Caco-2 (cell line): ENCODE results near the gene ABCB8. TPM values are rescaled to one million over a fixed set of nuclear protein-coding genes. Genes with fewer than 3 reads are reported as not detected.

Experiments used
- BruUV-seq: library from RNA; stranded (reverse); fragments of 400-500 nt; replicated peaks from 2 replicates; lab custom pipeline; 2021; lab: Mats Ljungman, UMichigan
- CTCF ChIA-PET: fragments of 300-600 bp; sonication (Branson Sonifier 250); formaldehyde crosslinking; loops from one replicate; lab custom pipeline; 2022; ENCODE audit warnings: antibody characterized with exemption; lab: Charles Lee
- POLR2A ChIA-PET: fragments of 300-600 bp; sonication (Branson Sonifier 250); formaldehyde crosslinking; loops from one replicate; lab custom pipeline; 2022; ENCODE audit warnings: antibody characterized with exemption; lab: Charles Lee
- DNase-seq, 2 experiments: peaks; one replicate each; pipeline versions ENCODE4 v3.0.0 to v3.0.0-alpha.2; 2020 to 2022
- H3K27me3 ChIP-seq: replicated peaks from 2 replicates; pipeline ENCODE4 v1.6.0; 2011; ENCODE audit warnings: low read length; ENCODE audit not compliant: control insufficient read depth, insufficient read depth
- H3K36me3 ChIP-seq: 2 replicates; pipeline ENCODE4 v1.5.1; 2011; ENCODE audit warnings: low read length; ENCODE audit not compliant: control insufficient read depth, insufficient read depth
- H3K4me1 ChIP-seq: fragments of 250-450 bp; sonication (Bioruptor Pico); 2 replicates; pipeline ENCODE4 v1.5.1; 2020; ENCODE audit warnings: mild to moderate bottlenecking
- H3K4me3 ChIP-seq: 2 replicates; pipeline ENCODE4 v1.5.1; 2011; ENCODE audit warnings: low read depth, mild to moderate bottlenecking, control low read depth, low read length
- H3K9me3 ChIP-seq: fragments of 250-450 bp; sonication (Bioruptor Pico); 2 replicates; pipeline ENCODE4 v1.5.1; 2020; ENCODE audit warnings: mild to moderate bottlenecking, moderate library complexity
- H3K27ac Mint-ChIP-seq: one replicate; pipeline ENCODE4 v1.8.0; 2022; ENCODE audit warnings: mixed read lengths; ENCODE audit not compliant: unreplicated experiment
- H3K27me3 Mint-ChIP-seq: one replicate; pipeline ENCODE4 v1.8.0; 2022; ENCODE audit warnings: mixed read lengths; ENCODE audit not compliant: insufficient read depth, unreplicated experiment
- H3K36me3 Mint-ChIP-seq: one replicate; pipeline ENCODE4 v1.8.0; 2022; ENCODE audit warnings: mild to moderate bottlenecking, mixed read lengths; ENCODE audit not compliant: insufficient read depth, unreplicated experiment
- H3K4me1 Mint-ChIP-seq: one replicate; pipeline ENCODE4 v1.8.0; 2022; ENCODE audit warnings: low read depth, mixed read lengths; ENCODE audit not compliant: unreplicated experiment
- H3K4me3 Mint-ChIP-seq: one replicate; pipeline ENCODE4 v1.8.0; 2022; ENCODE audit warnings: mild to moderate bottlenecking, moderate library complexity, mixed read lengths; ENCODE audit not compliant: unreplicated experiment
- H3K9me3 Mint-ChIP-seq: one replicate; pipeline ENCODE4 v1.8.0; 2022; ENCODE audit warnings: mixed read lengths; ENCODE audit not compliant: unreplicated experiment
- CTCF ChIP-seq, 2 experiments: fragments of 200-600 bp in 1 of 2; IDR thresholded peaks; 1 replicate in 1 of 2; 2 replicates in 1 of 2; pipeline versions ENCODE4 v1.5.1 to v1.8.0; 2011 to 2022; ENCODE audit warnings: antibody characterized with exemption in 1 of 2, control low read depth in 1 of 2, inconsistent platforms in 1 of 2, low read depth in 1 of 2, low read length in 1 of 2, mild to moderate bottlenecking in 1 of 2, moderate library complexity in 1 of 2; ENCODE audit not compliant: insufficient read depth in 1 of 2, severe bottlenecking in 1 of 2, unreplicated experiment in 1 of 2
- intact Hi-C: fragments of 100-400 bp; cut with micrococcal nuclease; formaldehyde crosslinking; loops from one replicate; pipeline ENCODE4 v1.10.0; 2022; ENCODE audit not compliant: unreplicated experiment
- total RNA-seq: library from RNA; stranded (reverse); gene quantifications from 2 replicates; pipeline ENCODE4 v1.2.3, GENCODE V29; 2022

ABCB8 gene
- total RNA-seq, 1 experiment from 2014 or later, result 30.8 TPM

DNA sequence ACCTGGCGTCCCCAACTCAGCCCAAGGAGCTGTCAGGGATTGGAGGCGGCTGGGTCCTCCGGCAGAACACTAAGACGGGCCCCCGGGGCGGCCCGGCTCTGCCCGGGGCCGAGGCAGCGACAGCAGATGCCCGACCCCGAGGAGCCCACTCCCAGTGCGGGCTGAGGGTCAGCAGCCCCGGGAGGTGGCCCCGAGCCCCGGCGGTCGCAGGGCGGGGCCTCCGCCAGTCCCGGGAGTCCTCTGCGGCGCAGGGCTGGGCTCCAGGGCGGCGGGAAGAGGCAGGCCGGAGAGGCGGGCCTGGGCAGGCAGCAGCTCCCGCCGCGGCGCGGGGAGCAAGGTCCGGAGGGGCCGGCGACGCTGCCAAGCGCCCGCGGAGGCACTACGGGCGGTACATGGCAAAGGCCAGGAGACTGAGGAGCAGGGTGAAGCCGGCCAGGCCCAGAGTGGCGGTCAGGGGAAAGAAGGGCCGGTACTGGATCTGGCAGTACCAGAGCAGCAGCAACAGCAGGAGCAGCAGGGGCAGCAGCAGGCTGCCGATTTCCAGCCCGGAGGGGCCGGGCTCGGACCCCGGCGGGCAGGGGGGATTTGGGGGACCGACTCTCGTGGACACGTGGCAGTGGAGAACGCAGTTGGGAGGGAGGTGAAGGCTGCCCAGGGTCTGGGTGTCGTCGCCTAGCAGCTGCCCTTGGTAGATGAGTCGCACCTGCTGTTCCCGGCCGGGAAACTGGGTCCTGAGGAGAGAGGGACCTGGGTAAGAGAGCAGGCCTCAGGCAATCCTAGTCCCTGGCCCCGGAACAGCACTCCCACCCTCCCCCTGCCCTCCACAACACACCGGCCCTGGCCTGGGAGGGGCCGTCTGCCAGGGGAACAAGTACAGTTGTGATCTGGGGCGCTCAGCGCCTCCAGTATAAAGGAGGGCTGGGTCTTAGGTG lies 53.2 kb downstream of the ABCB8 start:
- Mint-ChIP-seq H3K4me1 (peaks cover 13% of the 10 kb centered on the region), H3K9me3 (no peaks in the 10 kb centered on the region), H3K36me3 (peaks cover 53% of the 10 kb centered on the region), H3K27me3 (no peaks in the 10 kb centered on the region), H3K4me3 (peak overlapping the region; percentile 93), H3K27ac (peak overlapping the region; percentile 87)
- DNase-seq, result peak; percentile 40 to 49
- Histone ChIP-seq H3K4me3 (peak overlapping the region; percentile 98), H3K9me3 (no peaks in the 10 kb centered on the region), H3K27me3 (no peaks in the 10 kb centered on the region), H3K4me1 (peaks cover 26% of the 10 kb centered on the region), H3K36me3 (no peaks in the 10 kb centered on the region)
- ChIA-PET CTCF (interaction anchor here (0.6 to 1.6 kb wide), 5 partner anchors 19 to 63 kb away, joined by 3 to 13 read pairs (median 3); partner anchors contain the start of gene CDK5), POLR2A (interaction anchor here (0.7 to 1.8 kb wide), 5 partner anchors 13 to 172 kb away, joined by 3 to 25 read pairs (median 10); partner anchors contain the start of gene ABCB8)
- no TSS peak for BruUV-seq
- intact Hi-C loops, result loop anchor here (2.0 kb wide), 1 partner anchor 53 kb away; the partner anchor contains the start of gene ABCB8
- TF ChIP-seq CTCF (IDR thresholded peaks at IDR 0.05; ENCODE audit: insufficient read depth in 1 of 2, low read depth in 1 of 2, low read length in 1 of 2, severe bottlenecking in 1 of 2, unreplicated experiment in 1 of 2), result no peak

DNA sequence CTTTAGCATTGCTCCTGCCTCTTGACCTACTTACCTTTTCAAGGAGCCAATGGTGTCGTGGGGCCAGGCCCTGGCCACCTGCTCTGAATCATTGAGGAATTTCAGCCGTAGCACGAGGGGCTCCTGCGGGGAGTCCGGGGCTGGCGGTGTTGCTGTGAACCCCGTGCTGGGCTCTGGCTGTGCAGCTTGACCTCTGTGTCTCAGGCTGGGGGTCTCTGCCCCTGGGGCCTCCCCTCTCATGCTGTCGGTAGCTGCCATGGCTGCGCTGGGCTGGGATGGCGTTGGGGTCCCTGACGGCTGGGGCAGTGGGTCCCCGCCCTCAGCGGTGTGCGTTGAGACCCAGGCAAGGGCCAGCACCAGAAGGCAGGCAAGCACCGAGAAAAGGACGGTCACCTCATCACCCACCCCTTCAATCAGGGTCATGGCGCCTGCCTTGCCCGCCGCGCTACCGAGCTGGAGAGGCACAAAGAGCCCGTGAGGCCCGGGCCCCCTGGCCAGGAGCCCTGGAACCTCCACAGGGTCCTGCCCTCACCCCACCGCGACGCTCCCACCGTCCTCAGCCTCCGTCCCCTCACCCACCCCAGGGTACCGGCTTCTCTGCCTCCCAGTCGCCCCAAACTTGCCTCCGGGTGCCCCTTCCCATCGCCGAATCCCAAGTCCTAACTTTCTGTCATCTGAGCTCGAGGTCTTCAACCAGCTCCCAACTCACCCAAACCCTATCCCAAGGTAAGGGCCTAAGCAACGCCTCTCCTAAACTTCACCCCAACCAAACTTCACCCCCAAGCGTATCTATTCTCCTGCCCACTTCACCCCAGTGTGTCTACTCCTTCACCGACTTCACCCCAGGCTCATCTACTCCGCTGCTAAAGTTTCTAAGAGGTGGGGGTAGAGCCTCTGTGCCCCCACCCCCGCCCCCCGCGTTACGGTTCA lies 54.2 kb downstream of the ABCB8 start:
- DNase-seq, result no peak
- no peak for TF ChIP-seq CTCF (IDR thresholded peaks at IDR 0.05; ENCODE audit: insufficient read depth in 1 of 2, low read depth in 1 of 2, low read length in 1 of 2, severe bottlenecking in 1 of 2, unreplicated experiment in 1 of 2)
- CTCF ChIA-PET, result interaction anchor here (0.7 to 1.2 kb wide), 2 partner anchors 54 to 120 kb away, joined by 3 read pairs; partner anchors contain the start of gene ABCB8

More for the DNA sequence above, 54.2 kb downstream of the ABCB8 start:
- peaks cover 21% of the 10 kb centered on the region for H3K4me1 ChIP-seq
- peak overlapping the region; percentile 93 for H3K4me3 Mint-ChIP-seq
- no peaks in the 10 kb centered on the region for H3K9me3 Mint-ChIP-seq
- POLR2A ChIA-PET, result interaction anchor here (2.0 kb wide), 1 partner anchor 20 kb away, joined by 21 read pairs; no protein-coding TSS in a partner anchor
- H3K36me3 Mint-ChIP-seq, result peaks cover 43% of the 10 kb centered on the region
- H3K36me3 ChIP-seq, result no peaks in the 10 kb centered on the region
- intact Hi-C loops, result loop anchor here (2.0 kb wide), 1 partner anchor 54 kb away; the partner anchor contains the start of gene ABCB8
- no peaks in the 10 kb centered on the region for H3K9me3 ChIP-seq
- H3K4me3 ChIP-seq, result peak overlapping the region; percentile 98
- H3K4me1 Mint-ChIP-seq, result peaks cover 13% of the 10 kb centered on the region
- no TSS peak for BruUV-seq
- peak overlapping the region; percentile 87 for H3K27ac Mint-ChIP-seq
- H3K27me3 ChIP-seq, result no peaks in the 10 kb centered on the region
- no peaks in the 10 kb centered on the region for H3K27me3 Mint-ChIP-seq
